GM12878 (cell line): Measurements from ENCODE around the gene TMC4. TPM values are rescaled to one million over a fixed set of nuclear protein-coding genes. Genes with fewer than 3 reads are reported as not detected.

ENCODE experiments used
- ATAC-seq: fragments of 200-7000 bp; cut with Tn5 transposase; 3 replicates; pipeline ENCODE4 v1.9.1; 2020; ENCODE audit warnings: mild to moderate bottlenecking, moderate library complexity
- BruUV-seq: library from RNA; stranded (reverse); fragments of 400-500 nt; replicated peaks from 2 replicates; lab custom pipeline; 2021; lab: Mats Ljungman, UMichigan
- CTCF ChIA-PET: fragments of 300-600 bp; sonication (Branson Sonifier 250); formaldehyde crosslinking; extraction: SDS; loops from one replicate; lab custom pipeline; 2021; ENCODE audit warnings: inconsistent platforms; lab: Yijun Ruan, JAX
- POLR2A ChIA-PET: fragments of 350-600 bp; formaldehyde crosslinking; extraction: SDS; loops from one replicate; lab custom pipeline; 2021; ENCODE audit warnings: inconsistent platforms; lab: Charles Lee
- RAD21 ChIA-PET: fragments of 300-600 bp; sonication (Branson Sonifier 250); formaldehyde crosslinking; loops from one replicate; lab custom pipeline; 2023; ENCODE audit warnings: antibody characterized with exemption; ENCODE audit not compliant: unreplicated experiment; lab: Charles Lee
- SMC1A ChIA-PET: fragments of 300-600 bp; sonication (Branson Sonifier 250); formaldehyde crosslinking; loops from one replicate; lab custom pipeline; 2023; ENCODE audit not compliant: unreplicated experiment, uncharacterized antibody; lab: Charles Lee
- DNase-seq: peaks from one replicate; pipeline ENCODE4 v3.0.0-alpha.2; 2011; ENCODE audit warnings: low read depth, low spot score
- FAIRE-seq: peaks from 3 replicates; lab custom pipeline; 2011; peaks lifted over from hg19 to GRCh38; lab: Jason Lieb, UNC
- H2AFZ ChIP-seq: 2 replicates; pipeline ENCODE4 v1.6.0; 2011; ENCODE audit warnings: low read depth, low read length, control low read depth; ENCODE audit not compliant: control insufficient read depth
- H3K27ac ChIP-seq: 2 replicates; pipeline ENCODE4 v1.5.1; 2011; ENCODE audit warnings: control low read depth; ENCODE audit not compliant: control insufficient read depth, insufficient read depth
- H3K27me3 ChIP-seq, 2 experiments: replicated peaks in 1 of 2; 2 replicates each; pipeline versions ENCODE4 v1.6.0 to v1.6.1; 2011; ENCODE audit warnings: low read length in 1 of 2; ENCODE audit not compliant: control insufficient read depth in 2 of 2, insufficient read depth in 2 of 2
- H3K36me3 ChIP-seq, 2 experiments: 2 replicates each; pipeline ENCODE4 v1.5.1; 2011; ENCODE audit warnings: low read length in 1 of 2; ENCODE audit not compliant: control insufficient read depth in 2 of 2, insufficient read depth in 2 of 2
- H3K4me1 ChIP-seq: 2 replicates; pipeline ENCODE4 v1.6.1; 2011; ENCODE audit warnings: mild to moderate bottlenecking, low read length, moderate library complexity, mixed read lengths; ENCODE audit not compliant: control insufficient read depth, insufficient read depth
- H3K4me2 ChIP-seq: 2 replicates; pipeline ENCODE4 v1.6.0; 2011; ENCODE audit warnings: control low read depth; ENCODE audit not compliant: control insufficient read depth, insufficient read depth
- H3K4me3 ChIP-seq: fragments of 200-600 bp; sonication (generic); 2 replicates; pipeline ENCODE4 v1.5.1; 2016
- H3K79me2 ChIP-seq: 2 replicates; pipeline ENCODE4 v1.6.0; 2011; ENCODE audit warnings: low read length; ENCODE audit not compliant: control insufficient read depth, insufficient read depth
- H3K9ac ChIP-seq: 2 replicates; pipeline ENCODE4 v1.8.0; 2011; ENCODE audit warnings: low read length, control low read depth, mixed read lengths; ENCODE audit not compliant: control insufficient read depth, insufficient read depth
- H3K9me3 ChIP-seq: replicated peaks from 3 replicates; pipeline ENCODE4 v1.5.1; 2011; ENCODE audit warnings: mild to moderate bottlenecking, low read length; ENCODE audit not compliant: control insufficient read depth, insufficient read depth
- H4K20me1 ChIP-seq: 2 replicates; pipeline ENCODE4 v1.6.0; 2011; ENCODE audit not compliant: control insufficient read depth, insufficient read depth
- CBFB ChIP-seq: IDR thresholded peaks from 2 replicates; pipeline ENCODE4 v1.6.1; 2016; ENCODE audit warnings: antibody characterized with exemption, low read depth
- HCFC1 ChIP-seq: fragments of 150-350 bp; IDR thresholded peaks from 2 replicates; pipeline ENCODE4 v1.6.1; 2014; ENCODE audit warnings: low read length
- MEF2A ChIP-seq: IDR thresholded peaks from 2 replicates; pipeline ENCODE4 v1.6.1; 2011; ENCODE audit warnings: low read depth, mild to moderate bottlenecking, low read length, moderate library complexity; ENCODE audit not compliant: insufficient read depth
- NBN ChIP-seq: fragments of 450-650 bp; IDR thresholded peaks from 2 replicates; pipeline ENCODE4 v1.6.1; 2016
- NFXL1 ChIP-seq: fragments of 450-650 bp; IDR thresholded peaks from 2 replicates; pipeline ENCODE4 v1.6.1; 2017; ENCODE audit warnings: antibody characterized with exemption, mild to moderate bottlenecking, borderline replicate concordance
- NR2C1 ChIP-seq: fragments of 450-650 bp; IDR thresholded peaks from 2 replicates; pipeline ENCODE4 v1.6.1; 2017; ENCODE audit warnings: antibody characterized with exemption, mild to moderate bottlenecking, moderate library complexity
- NR2F1 ChIP-seq: fragments of 450-650 bp; conservative IDR thresholded peaks from 2 replicates; pipeline ENCODE4 v1.6.1; 2017; ENCODE audit warnings: mild to moderate bottlenecking
- POLR2AphosphoS2 ChIP-seq: IDR thresholded peaks from 2 replicates; pipeline ENCODE4 v1.6.1; 2011; ENCODE audit warnings: low read depth, mild to moderate bottlenecking, low read length, improper control_type of control experiment, moderate library complexity
- SMAD5 ChIP-seq: IDR thresholded peaks from 2 replicates; pipeline ENCODE4 v1.6.1; 2016; ENCODE audit warnings: antibody characterized with exemption, low read depth
- SMARCA5 ChIP-seq: fragments of 450-650 bp; IDR thresholded peaks from 2 replicates; pipeline ENCODE4 v1.6.1; 2017; ENCODE audit warnings: mild to moderate bottlenecking
- SP1 ChIP-seq: IDR thresholded peaks from one replicate; pipeline ENCODE4 v1.6.1; 2011; ENCODE audit warnings: low read depth, low read length
- STAT1 ChIP-seq: fragments of 450-650 bp; conservative IDR thresholded peaks from 2 replicates; pipeline ENCODE4 v1.6.1; 2014; ENCODE audit warnings: antibody characterized with exemption, mild to moderate bottlenecking
- WGBS: methylation state at CpG from one replicate; pipeline ENCODE4 v1.1.6; 2016; ENCODE audit warnings: low lambda C conversion rate; ENCODE audit not compliant: insufficient replicate concordance, insufficient coverage; ENCODE audit errors: missing lambda C conversion rate; 5-methylcytosine and 5-hydroxymethylcytosine counted together
- in situ Hi-C: fragments of 300-500 bp; cut with MboI; formaldehyde crosslinking; loops from 9 replicates; pipeline ENCODE4 v1.14.3; 2018; ENCODE audit warnings: mixed read lengths
- intact Hi-C: fragments of 100-400 bp; cut with micrococcal nuclease; formaldehyde crosslinking; loops from one replicate; pipeline ENCODE4 v1.14.2; 2022; ENCODE audit not compliant: unreplicated experiment
- polyA plus RNA-seq, 11 experiments: library from polyadenylated mRNA; depleted of rRNA in 4 of 11; unstranded in 6 of 11; stranded (reverse) in 5 of 11; fragments of >200 nt; fragmentation: Nextera tagmentation in 4 of 11; fragmentation: Illumina TruSeq in 1 of 11; extraction: Ambion mirVana in 4 of 11; extraction: Trizol in 1 of 11; gene quantifications; 1 replicate in 1 of 11; 2 replicates in 10 of 11; pipeline versions ENCODE4 v1.2.1 to v1.2.3, GENCODE V29; 2011 to 2016; ENCODE audit warnings: inconsistent platforms in 2 of 11, missing spikeins in 2 of 11, low read depth in 1 of 11
- total RNA-seq, 4 experiments: library from RNA; depleted of rRNA in 3 of 4; stranded (reverse); fragments of >200 nt in 3 of 4; fragmentation: Illumina TruSeq in 1 of 4; extraction: Trizol in 1 of 4; gene quantifications; 2 replicates each; pipeline versions ENCODE4 v1.2.1 to v1.2.3, GENCODE V29; 2013 to 2021
- TF ChIP-seq, protein P1 (sequence below): fragments of 450-650 bp; IDR thresholded peaks from 2 replicates; pipeline ENCODE4 v1.6.1; 2017; ENCODE audit warnings: antibody characterized with exemption, mild to moderate bottlenecking, moderate library complexity

Gene TMC4
- total and polyA plus RNA-seq, 10 of the 15 experiments (the other 5 are each of a cell fraction or from before 2014, with no cell fraction given), result 0.33 to 0.83 (median 0.74) TPM; not detected in 7

GRCh38 chr19:54173951-54174834, 1.2 kb upstream of the TMC4 start:
- in situ Hi-C loops (no loop called here), intact Hi-C loops (no loop called here)
- H3K9ac ChIP-seq, result no peak overlapping the region
- H2AFZ ChIP-seq, result no peak overlapping the region
- H3K79me2 ChIP-seq, result no peaks in the 10 kb centered on the region
- H4K20me1 ChIP-seq, result no peaks in the 10 kb centered on the region
- SMC1A ChIA-PET, result interaction anchor here (1.3 kb wide), 1 partner anchor 216 kb away, joined by 4 read pairs; no protein-coding TSS in a partner anchor
- no TSS peak for BruUV-seq
- DNase-seq (no peak), FAIRE-seq (no peak)
- peaks cover 0 to under 1% of the 10 kb centered on the region in 2 experiments; a peak in 1 of 4 replicates for H3K36me3 ChIP-seq
- RAD21 ChIA-PET, result no interaction called here
- POLR2A ChIA-PET, result no interaction called here
- no peaks in the 10 kb centered on the region for H3K9me3 ChIP-seq
- CTCF ChIA-PET, result interaction anchor here (1.0 to 1.4 kb wide), 2 partner anchors 15 to 37 kb away, joined by 4 to 5 read pairs; partner anchors contain the start of genes CNOT3 and MBOAT7
- TF ChIP-seq, protein P1, sequence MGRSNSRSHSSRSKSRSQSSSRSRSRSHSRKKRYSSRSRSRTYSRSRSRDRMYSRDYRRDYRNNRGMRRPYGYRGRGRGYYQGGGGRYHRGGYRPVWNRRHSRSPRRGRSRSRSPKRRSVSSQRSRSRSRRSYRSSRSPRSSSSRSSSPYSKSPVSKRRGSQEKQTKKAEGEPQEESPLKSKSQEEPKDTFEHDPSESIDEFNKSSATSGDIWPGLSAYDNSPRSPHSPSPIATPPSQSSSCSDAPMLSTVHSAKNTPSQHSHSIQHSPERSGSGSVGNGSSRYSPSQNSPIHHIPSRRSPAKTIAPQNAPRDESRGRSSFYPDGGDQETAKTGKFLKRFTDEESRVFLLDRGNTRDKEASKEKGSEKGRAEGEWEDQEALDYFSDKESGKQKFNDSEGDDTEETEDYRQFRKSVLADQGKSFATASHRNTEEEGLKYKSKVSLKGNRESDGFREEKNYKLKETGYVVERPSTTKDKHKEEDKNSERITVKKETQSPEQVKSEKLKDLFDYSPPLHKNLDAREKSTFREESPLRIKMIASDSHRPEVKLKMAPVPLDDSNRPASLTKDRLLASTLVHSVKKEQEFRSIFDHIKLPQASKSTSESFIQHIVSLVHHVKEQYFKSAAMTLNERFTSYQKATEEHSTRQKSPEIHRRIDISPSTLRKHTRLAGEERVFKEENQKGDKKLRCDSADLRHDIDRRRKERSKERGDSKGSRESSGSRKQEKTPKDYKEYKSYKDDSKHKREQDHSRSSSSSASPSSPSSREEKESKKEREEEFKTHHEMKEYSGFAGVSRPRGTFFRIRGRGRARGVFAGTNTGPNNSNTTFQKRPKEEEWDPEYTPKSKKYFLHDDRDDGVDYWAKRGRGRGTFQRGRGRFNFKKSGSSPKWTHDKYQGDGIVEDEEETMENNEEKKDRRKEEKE, result no peak
- TF ChIP-seq SP1 (no peak), SMARCA5 (no peak), NBN (no peak), CBFB (no peak), POLR2AphosphoS2 (no peak), STAT1 (no peak), MEF2A (no peak), SMAD5 (no peak), NR2F1 (no peak), HCFC1 (no peak), NR2C1 (no peak), NFXL1 (no peak)
- TF ChIP-seq, all 136 proteins: peak for 0
- 74% methylated on average over 24 of the region's 25 CpGs for WGBS
- no peak for ATAC-seq
- Histone ChIP-seq H3K4me1 (no peaks in the 10 kb centered on the region), H3K4me2 (no peak overlapping the region), H3K27ac (no peak overlapping the region), H3K4me3 (no peak overlapping the region), H3K27me3 (no peaks in the 10 kb centered on the region)
